ENCODE results near the gene VARS2. TPM values are rescaled to one million over a fixed set of nuclear protein-coding genes. Genes with fewer than 3 reads are reported as not detected.
"Not testable (repeated sequence)": the region's sequence is repeated elsewhere in the genome, so short reads cannot be mapped to it uniquely, and the experiment has no call there.

VARS2 gene
- total RNA-seq, 4 donors from 2014 or later, result 16.0 to 38.5 (median 19.3) TPM

DNA sequence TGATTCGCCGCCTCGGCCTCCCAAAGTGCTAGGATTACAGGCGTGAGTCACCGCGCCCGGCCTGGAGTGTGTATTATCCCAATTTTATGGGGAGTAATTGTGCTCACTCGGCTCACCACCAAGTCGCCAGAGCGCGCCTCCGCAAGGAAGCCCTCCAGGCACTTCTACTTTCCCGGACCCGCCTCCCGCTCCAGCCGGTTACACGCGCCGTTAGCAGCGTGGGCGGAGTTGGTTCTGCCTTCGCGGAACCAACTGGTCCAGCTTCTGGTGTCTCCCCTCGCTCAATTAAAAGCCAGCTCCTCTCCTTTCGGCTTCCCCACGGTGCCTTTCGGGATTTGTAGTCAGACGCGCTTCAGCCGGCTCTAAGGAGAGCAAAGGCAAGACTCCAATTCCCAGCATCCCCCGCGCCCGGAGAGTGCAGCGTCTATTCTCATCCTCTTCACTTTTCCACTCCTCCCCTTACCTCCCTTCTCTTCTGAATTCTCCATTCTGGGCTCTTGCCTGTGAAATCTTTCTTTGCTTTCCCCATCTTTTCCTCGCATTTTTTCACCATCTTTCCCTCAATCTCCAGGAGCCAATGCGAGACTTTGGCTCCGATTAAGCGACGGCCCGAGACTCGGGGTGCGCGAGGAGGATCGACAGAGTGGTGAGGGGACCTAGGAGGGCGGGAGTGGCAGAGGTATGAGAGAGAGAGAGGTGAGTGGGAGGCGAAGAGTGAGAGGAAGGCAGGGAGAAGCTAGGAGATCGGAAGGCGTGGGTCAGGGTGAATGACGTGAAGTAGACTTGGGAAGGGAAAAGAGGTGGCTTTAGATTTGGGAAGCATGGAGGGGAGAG is 6.1 kb upstream of the VARS2 start, which contains the start of gene GTF2H4:
TSS of gene GTF2H4 (plus strand) at position 450 of the 834 bp plus-strand sequence.
- DNase-seq (peak; percentile 94 to 97), ATAC-seq (peak; percentile 99 to 100)
- Histone ChIP-seq H3K4me1 (peaks cover 10 to 15% of the 10 kb centered on the region in 2 donors), H3K9me3 (no peaks in the 10 kb centered on the region), H3K4me3 (peak within 1 kb of the TSS; percentile 87 to 98 (median 94)), H3K27ac (peak within 1 kb of the TSS; percentile 72 to 88 (median 81)), H3K27me3 (no peaks in the 10 kb centered on the region), H3K36me3 (peaks cover 0 to 23% of the 10 kb centered on the region in 2 donors)
- peak in 1 of 2 donors; percentile 45 for TF ChIP-seq POLR2A (IDR thresholded peaks at IDR 0.05)
- TF ChIP-seq, protein P1, sequence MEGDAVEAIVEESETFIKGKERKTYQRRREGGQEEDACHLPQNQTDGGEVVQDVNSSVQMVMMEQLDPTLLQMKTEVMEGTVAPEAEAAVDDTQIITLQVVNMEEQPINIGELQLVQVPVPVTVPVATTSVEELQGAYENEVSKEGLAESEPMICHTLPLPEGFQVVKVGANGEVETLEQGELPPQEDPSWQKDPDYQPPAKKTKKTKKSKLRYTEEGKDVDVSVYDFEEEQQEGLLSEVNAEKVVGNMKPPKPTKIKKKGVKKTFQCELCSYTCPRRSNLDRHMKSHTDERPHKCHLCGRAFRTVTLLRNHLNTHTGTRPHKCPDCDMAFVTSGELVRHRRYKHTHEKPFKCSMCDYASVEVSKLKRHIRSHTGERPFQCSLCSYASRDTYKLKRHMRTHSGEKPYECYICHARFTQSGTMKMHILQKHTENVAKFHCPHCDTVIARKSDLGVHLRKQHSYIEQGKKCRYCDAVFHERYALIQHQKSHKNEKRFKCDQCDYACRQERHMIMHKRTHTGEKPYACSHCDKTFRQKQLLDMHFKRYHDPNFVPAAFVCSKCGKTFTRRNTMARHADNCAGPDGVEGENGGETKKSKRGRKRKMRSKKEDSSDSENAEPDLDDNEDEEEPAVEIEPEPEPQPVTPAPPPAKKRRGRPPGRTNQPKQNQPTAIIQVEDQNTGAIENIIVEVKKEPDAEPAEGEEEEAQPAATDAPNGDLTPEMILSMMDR (IDR thresholded peaks at IDR 0.05 in 4 of 5, conservative IDR thresholded peaks at IDR 0.05 in 1 of 5), result peak in 1 of 5 experiments; percentile 7
- intact Hi-C loops (cut with DNase I; ENCODE audit: low total_unique reads) (loop anchor here (1.0 kb wide), 1 partner anchor 22 kb away; no protein-coding TSS in a partner anchor), in situ Hi-C loops (cut with MboI; ENCODE audit: low sequenced_read_pairs in 4 of 4) (no loop called here)

DNA sequence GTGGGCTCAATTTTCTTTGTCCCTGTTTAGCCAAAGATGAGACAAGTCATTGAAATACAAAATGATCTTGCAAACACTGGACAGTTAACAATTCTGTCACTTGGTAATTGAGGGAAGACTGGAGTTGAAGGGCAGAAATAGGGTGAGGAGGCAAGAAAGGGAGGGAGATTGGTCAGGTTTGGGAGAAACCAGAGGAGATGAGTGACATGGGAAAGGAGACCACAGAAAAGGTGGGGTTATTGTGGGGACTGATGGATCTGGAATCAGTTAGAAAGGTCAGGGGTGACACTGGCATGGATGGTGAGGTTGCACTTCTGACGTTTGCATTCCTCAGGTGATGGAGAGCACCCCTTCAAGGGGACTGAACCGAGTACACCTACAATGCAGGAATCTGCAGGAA is 5.3 kb upstream of the VARS2 start:
- peaks cover 10 to 22% of the 10 kb centered on the region in 2 donors for H3K4me1 ChIP-seq
- H3K27me3 ChIP-seq, result no peaks in the 10 kb centered on the region
- in situ Hi-C loops (cut with MboI; ENCODE audit: low sequenced_read_pairs in 4 of 4), result no loop called here
- H3K4me3 ChIP-seq, result peak overlapping the region; percentile 87 to 98 (median 94)
- intact Hi-C loops (cut with DNase I; ENCODE audit: low total_unique reads), result loop anchor here (1.0 kb wide), 1 partner anchor 22 kb away; no protein-coding TSS in a partner anchor
- ATAC-seq (no peak), DNase-seq (no peak)
- peak overlapping the region; percentile 72 to 88 (median 81) for H3K27ac ChIP-seq
- peaks cover 0 to 23% of the 10 kb centered on the region in 2 donors for H3K36me3 ChIP-seq
- TF ChIP-seq, protein P1 (IDR thresholded peaks at IDR 0.05 in 4 of 5, conservative IDR thresholded peaks at IDR 0.05 in 1 of 5), result no peak
- no peak for TF ChIP-seq POLR2A (IDR thresholded peaks at IDR 0.05)
- no peaks in the 10 kb centered on the region for H3K9me3 ChIP-seq

DNA sequence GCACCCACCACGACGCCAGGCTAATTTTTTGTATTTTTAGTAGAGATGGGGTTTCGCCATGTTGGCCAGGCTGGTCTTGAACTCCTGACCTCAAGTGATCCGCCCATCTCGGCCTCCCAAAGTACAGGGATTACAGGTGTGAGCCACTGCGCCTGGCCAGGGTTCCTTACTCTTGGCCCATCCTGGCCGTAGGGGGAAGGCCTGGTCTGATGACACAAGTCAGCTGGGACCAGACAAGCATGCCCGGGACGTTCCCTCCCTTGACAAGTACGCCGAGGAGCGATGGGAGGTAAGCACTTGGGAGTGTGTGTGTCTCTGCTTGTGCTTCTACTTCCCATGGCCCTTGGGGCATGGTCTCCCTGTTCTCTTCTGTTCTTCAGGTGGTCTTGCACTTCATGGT is 3.6 kb upstream of the VARS2 start:
- Histone ChIP-seq H3K4me1 (peaks cover 21 to 31% of the 10 kb centered on the region in 2 donors), H3K36me3 (peaks cover 0 to 23% of the 10 kb centered on the region in 2 donors)
- H3K4me3 ChIP-seq, H3K27me3 ChIP-seq, H3K9me3 ChIP-seq, H3K27ac ChIP-seq, ATAC-seq, DNase-seq: not testable (repeated sequence)
- in situ Hi-C loops (cut with MboI; ENCODE audit: low sequenced_read_pairs in 4 of 4) (loop anchor here in 3 of 4 donors (10.0 kb wide), 2 partner anchors 134 to 164 kb away; no protein-coding TSS in a partner anchor), intact Hi-C loops (cut with DNase I; ENCODE audit: low total_unique reads) (loop anchor here (5.0 to 10.0 kb wide), 4 partner anchors 33 to 284 kb away; partner anchors contain the start of genes DHX16, FLOT1 and IER3)

DNA sequence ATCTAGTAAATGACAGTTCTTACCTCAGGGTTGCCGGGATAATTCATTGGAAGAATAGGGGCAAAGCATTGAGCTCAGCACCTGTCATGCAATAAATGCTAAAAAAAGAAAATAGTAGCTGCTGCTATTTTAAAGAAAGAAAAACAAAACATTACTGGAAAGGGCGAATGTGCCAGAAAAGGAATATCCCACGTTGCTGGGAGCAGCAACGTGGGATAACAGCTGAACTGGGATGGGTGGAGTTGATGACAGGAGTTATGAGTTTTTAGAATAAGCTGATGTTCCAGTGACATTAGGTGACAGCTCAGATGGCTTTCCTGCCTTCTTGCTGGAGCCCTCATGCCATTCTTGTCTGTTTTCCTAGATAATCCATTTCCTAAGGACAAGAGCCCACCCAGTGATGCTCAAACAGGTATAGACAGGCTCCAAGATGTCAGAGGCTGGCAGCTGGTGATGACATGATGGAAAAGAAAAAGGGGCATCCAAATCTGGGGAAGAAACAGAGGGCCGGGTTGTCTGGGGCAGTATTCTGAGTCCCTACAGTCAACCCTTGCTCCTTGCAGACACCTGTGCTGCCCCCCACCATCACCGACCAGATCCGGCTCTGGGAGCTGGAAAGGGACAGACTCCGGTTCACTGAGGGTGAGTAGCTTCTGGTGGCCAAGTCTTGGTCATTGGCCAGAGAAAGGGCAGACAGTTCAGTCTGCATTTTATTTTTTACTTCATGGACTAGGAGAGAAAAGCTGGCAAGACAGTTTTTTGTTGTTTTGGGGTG is 1.1 kb upstream of the VARS2 start:
- Histone ChIP-seq H3K27me3 (no peaks in the 10 kb centered on the region), H3K27ac (peak overlapping the region; percentile 88 to 96 (median 94)), H3K4me3 (peak overlapping the region in 2 of 4 donors; percentile 68 to 70), H3K9me3 (no peaks in the 10 kb centered on the region), H3K4me1 (peaks cover 27 to 34% of the 10 kb centered on the region in 2 donors), H3K36me3 (peaks cover 0 to 36% of the 10 kb centered on the region in 2 donors)
- in situ Hi-C loops (cut with MboI; ENCODE audit: low sequenced_read_pairs in 4 of 4), result loop anchor here in 3 of 4 donors (10.0 kb wide), 2 partner anchors 132 to 162 kb away; no protein-coding TSS in a partner anchor
- no peak for TF ChIP-seq POLR2A (IDR thresholded peaks at IDR 0.05)
- intact Hi-C loops (cut with DNase I; ENCODE audit: low total_unique reads), result loop anchor here (5.0 to 10.0 kb wide), 4 partner anchors 36 to 282 kb away; partner anchors contain the start of genes DHX16, FLOT1 and IER3
- peak in 1 of 2 donors; percentile 35 for DNase-seq
- ATAC-seq, result no peak

DNA sequence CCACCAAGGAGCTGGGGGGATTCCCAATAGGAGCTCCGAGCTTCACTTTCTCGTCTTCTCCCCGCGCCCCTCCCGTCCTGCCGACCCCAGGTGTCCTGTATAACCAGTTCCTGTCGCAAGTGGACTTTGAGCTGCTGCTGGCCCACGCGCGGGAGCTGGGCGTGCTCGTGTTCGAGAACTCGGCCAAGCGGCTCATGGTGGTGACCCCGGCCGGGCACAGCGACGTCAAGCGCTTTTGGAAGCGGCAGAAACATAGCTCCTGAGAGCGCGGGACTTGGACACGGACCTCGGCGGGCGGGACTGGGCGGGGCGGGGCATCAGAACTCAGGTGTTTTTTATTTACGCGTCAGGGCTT is 340 bp upstream of the VARS2 start:
- peak overlapping the region; percentile 64 to 70 (median 68) for H3K4me3 ChIP-seq
- H3K4me1 ChIP-seq, result peaks cover 24 to 32% of the 10 kb centered on the region in 2 donors
- intact Hi-C loops (cut with DNase I; ENCODE audit: low total_unique reads), result loop anchor here (1.0 to 10.0 kb wide), 5 partner anchors 36 to 281 kb away; partner anchors contain the start of genes DHX16, FLOT1 and IER3
- ATAC-seq (peak in 1 of 2 donors; percentile 62), DNase-seq (no peak)
- in situ Hi-C loops (cut with MboI; ENCODE audit: low sequenced_read_pairs in 4 of 4), result loop anchor here in 3 of 4 donors (10.0 kb wide), 2 partner anchors 131 to 161 kb away; no protein-coding TSS in a partner anchor
- TF ChIP-seq POLR2A (IDR thresholded peaks at IDR 0.05), result no peak
- TF ChIP-seq, protein P1 (IDR thresholded peaks at IDR 0.05 in 4 of 5, conservative IDR thresholded peaks at IDR 0.05 in 1 of 5), result no peak
- peaks cover 0 to 44% of the 10 kb centered on the region in 2 donors for H3K36me3 ChIP-seq
- H3K27me3 ChIP-seq, result no peaks in the 10 kb centered on the region
- H3K9me3 ChIP-seq, result no peaks in the 10 kb centered on the region
- H3K27ac ChIP-seq, result peak overlapping the region; percentile 88 to 96 (median 94)

Data from gastrocnemius medialis (tissue), 4 donors.